NT2/D1 (cell line): ENCODE results near the gene PARS2.

Experiments
- YY1 ChIP-seq: IDR thresholded peaks from 2 replicates; pipeline ENCODE4 v1.6.1; 2011; ENCODE audit not compliant: insufficient read length, insufficient read depth
- ZNF274 ChIP-seq: IDR thresholded peaks from 2 replicates; pipeline ENCODE4 v1.6.1; 2011; ENCODE audit warnings: mild to moderate bottlenecking, low read depth, low read length

GRCh38 chr1:54768093-54768492, 3.8 kb upstream of the PARS2 start:
- TF ChIP-seq ZNF274 (no peak), YY1 (no peak)
